T-helper 1 cell treated with Interleukin-12 subunit alpha and Interleukin-12 subunit beta and Interleukin-4 antibody, amounts not matched to agents 30 μg/mL and 1 μg/mL, for 36 hours (primary cell): ENCODE data around the gene MDM4.

ENCODE experiments used
- H3K27ac Mint-ChIP-seq: one replicate; pipeline ENCODE4 v1.8.0; 2021; ENCODE audit warnings: mild to moderate bottlenecking, mixed read lengths
- H3K27me3 Mint-ChIP-seq: one replicate; pipeline ENCODE4 v1.8.0; 2021; ENCODE audit warnings: low read depth, mixed read lengths
- H3K36me3 Mint-ChIP-seq: one replicate; pipeline ENCODE4 v1.8.0; 2021; ENCODE audit warnings: low read depth, mixed read lengths
- H3K4me1 Mint-ChIP-seq: one replicate; pipeline ENCODE4 v1.8.0; 2021; ENCODE audit warnings: low read depth, mixed read lengths
- H3K4me3 Mint-ChIP-seq: one replicate; pipeline ENCODE4 v1.8.0; 2021; ENCODE audit warnings: mild to moderate bottlenecking, moderate library complexity, mixed read lengths
- H3K9me3 Mint-ChIP-seq: one replicate; pipeline ENCODE4 v1.8.0; 2021; ENCODE audit warnings: mixed read lengths

The MDM4 gene

GRCh38 chr1:204602871-204603542 is 86.8 kb downstream of the MDM4 start:
- Mint-ChIP-seq H3K9me3 (no peaks in the 10 kb centered on the region), H3K27me3 (no peaks in the 10 kb centered on the region), H3K27ac (no peak overlapping the region), H3K4me3 (no peak overlapping the region), H3K36me3 (no peaks in the 10 kb centered on the region), H3K4me1 (no peaks in the 10 kb centered on the region)

GRCh38 chr1:204605791-204606190 is 89.6 kb downstream of the MDM4 start:
- Mint-ChIP-seq H3K27me3 (peaks cover 7% of the 10 kb centered on the region), H3K4me1 (no peaks in the 10 kb centered on the region), H3K36me3 (no peaks in the 10 kb centered on the region), H3K9me3 (no peaks in the 10 kb centered on the region), H3K4me3 (no peak overlapping the region), H3K27ac (no peak overlapping the region)
